Ishikawa (cell line): Measurements from ENCODE around the gene DENND1A.

ENCODE experiments used
- CEBPB ChIP-seq: IDR thresholded peaks from 2 replicates; pipeline ENCODE4 v1.6.1; 2012
- CREB1 ChIP-seq: IDR thresholded peaks from 2 replicates; pipeline ENCODE4 v1.6.1; 2012; ENCODE audit warnings: low read depth
- EGR1 ChIP-seq: IDR thresholded peaks from 2 replicates; pipeline ENCODE4 v1.6.1; 2012
- EP300 ChIP-seq: IDR thresholded peaks from 2 replicates; pipeline ENCODE4 v1.6.1; 2012; ENCODE audit warnings: borderline replicate concordance
- FOXM1 ChIP-seq: IDR thresholded peaks from 2 replicates; pipeline ENCODE4 v1.6.1; 2012; ENCODE audit warnings: low read depth, borderline replicate concordance
- NFIC ChIP-seq: IDR thresholded peaks from 2 replicates; pipeline ENCODE4 v1.6.1; 2012
- RAD21 ChIP-seq: IDR thresholded peaks from 2 replicates; pipeline ENCODE4 v1.6.1; 2012; ENCODE audit warnings: low read depth
- TAF1 ChIP-seq: IDR thresholded peaks from 2 replicates; pipeline ENCODE4 v1.6.1; 2012; ENCODE audit warnings: low read depth, mild to moderate bottlenecking
- TCF12 ChIP-seq: IDR thresholded peaks from 2 replicates; pipeline ENCODE4 v1.6.1; 2012; ENCODE audit warnings: low read depth
- TEAD4 ChIP-seq: IDR thresholded peaks from 2 replicates; pipeline ENCODE4 v1.6.1; 2012
- YY1 ChIP-seq: IDR thresholded peaks from 2 replicates; pipeline ENCODE4 v1.6.1; 2012; ENCODE audit warnings: low read depth
- ZBTB7A ChIP-seq: IDR thresholded peaks from 2 replicates; pipeline ENCODE4 v1.6.1; 2012; ENCODE audit warnings: low read depth
- TF ChIP-seq, protein P1 (sequence below): IDR thresholded peaks from 2 replicates; pipeline ENCODE4 v1.6.1; 2012; ENCODE audit warnings: low read depth, mild to moderate bottlenecking
- TF ChIP-seq, protein P2 (sequence below): IDR thresholded peaks from 2 replicates; pipeline ENCODE4 v1.6.1; 2012
- TF ChIP-seq, protein P3 (sequence below): IDR thresholded peaks from 2 replicates; pipeline ENCODE4 v1.6.1; 2012

Gene DENND1A

DNA sequence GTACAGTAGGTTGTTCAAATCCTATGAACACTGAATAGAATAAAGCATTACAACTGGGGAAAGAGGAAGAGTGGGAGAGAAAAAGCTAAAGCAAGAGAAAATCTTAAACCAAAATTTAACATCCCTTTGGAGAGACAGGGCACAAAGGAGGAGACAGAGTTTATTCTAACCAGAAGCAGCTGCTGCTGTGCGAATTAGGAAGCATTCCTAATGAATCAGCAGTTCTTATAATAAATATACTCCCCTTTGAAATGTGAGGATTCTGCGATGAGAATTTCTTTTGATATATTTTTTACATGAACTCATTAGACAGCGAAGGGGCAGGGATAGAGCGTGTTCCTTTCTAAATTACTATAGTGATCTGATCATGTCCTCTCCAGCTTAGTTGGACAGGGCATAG is 233.4 kb downstream of the DENND1A start:
- TF ChIP-seq TCF12 (no peak), EP300 (no peak), CEBPB (no peak), CREB1 (no peak), RAD21 (no peak), YY1 (no peak), TEAD4 (no peak), EGR1 (no peak), ZBTB7A (no peak)
- TF ChIP-seq, protein P1, sequence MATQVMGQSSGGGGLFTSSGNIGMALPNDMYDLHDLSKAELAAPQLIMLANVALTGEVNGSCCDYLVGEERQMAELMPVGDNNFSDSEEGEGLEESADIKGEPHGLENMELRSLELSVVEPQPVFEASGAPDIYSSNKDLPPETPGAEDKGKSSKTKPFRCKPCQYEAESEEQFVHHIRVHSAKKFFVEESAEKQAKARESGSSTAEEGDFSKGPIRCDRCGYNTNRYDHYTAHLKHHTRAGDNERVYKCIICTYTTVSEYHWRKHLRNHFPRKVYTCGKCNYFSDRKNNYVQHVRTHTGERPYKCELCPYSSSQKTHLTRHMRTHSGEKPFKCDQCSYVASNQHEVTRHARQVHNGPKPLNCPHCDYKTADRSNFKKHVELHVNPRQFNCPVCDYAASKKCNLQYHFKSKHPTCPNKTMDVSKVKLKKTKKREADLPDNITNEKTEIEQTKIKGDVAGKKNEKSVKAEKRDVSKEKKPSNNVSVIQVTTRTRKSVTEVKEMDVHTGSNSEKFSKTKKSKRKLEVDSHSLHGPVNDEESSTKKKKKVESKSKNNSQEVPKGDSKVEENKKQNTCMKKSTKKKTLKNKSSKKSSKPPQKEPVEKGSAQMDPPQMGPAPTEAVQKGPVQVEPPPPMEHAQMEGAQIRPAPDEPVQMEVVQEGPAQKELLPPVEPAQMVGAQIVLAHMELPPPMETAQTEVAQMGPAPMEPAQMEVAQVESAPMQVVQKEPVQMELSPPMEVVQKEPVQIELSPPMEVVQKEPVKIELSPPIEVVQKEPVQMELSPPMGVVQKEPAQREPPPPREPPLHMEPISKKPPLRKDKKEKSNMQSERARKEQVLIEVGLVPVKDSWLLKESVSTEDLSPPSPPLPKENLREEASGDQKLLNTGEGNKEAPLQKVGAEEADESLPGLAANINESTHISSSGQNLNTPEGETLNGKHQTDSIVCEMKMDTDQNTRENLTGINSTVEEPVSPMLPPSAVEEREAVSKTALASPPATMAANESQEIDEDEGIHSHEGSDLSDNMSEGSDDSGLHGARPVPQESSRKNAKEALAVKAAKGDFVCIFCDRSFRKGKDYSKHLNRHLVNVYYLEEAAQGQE = no peak
- TF ChIP-seq, protein P2, sequence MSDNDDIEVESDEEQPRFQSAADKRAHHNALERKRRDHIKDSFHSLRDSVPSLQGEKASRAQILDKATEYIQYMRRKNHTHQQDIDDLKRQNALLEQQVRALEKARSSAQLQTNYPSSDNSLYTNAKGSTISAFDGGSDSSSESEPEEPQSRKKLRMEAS = no peak
- TF ChIP-seq, protein P3, sequence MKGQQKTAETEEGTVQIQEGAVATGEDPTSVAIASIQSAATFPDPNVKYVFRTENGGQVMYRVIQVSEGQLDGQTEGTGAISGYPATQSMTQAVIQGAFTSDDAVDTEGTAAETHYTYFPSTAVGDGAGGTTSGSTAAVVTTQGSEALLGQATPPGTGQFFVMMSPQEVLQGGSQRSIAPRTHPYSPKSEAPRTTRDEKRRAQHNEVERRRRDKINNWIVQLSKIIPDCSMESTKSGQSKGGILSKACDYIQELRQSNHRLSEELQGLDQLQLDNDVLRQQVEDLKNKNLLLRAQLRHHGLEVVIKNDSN = no peak

DNA sequence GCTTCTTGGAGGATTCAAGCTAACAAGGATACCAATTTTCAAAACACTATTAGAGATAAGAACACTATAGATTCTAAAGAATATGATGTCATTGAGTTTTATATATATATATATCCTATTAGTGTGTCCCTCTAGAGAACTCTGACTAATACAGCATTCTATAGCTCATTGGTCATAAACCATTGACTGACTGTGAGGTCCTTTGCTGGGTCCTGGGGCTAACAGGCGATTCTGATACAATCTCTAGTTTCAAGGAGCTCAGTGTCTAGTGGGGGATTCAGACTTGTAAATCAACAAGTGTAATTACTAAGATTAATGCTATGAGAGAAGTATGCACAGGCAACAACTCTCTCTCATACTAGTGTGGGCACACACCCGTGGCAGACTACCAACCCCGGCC is 234.5 kb downstream of the DENND1A start:
- TF ChIP-seq NFIC (no peak), EGR1 (no peak), YY1 (no peak), TCF12 (no peak), FOXM1 (no peak), RAD21 (no peak), ZBTB7A (no peak), CEBPB (no peak), TAF1 (no peak), TEAD4 (no peak), CREB1 (no peak), EP300 (no peak)
- TF ChIP-seq, protein P3 = no peak
- TF ChIP-seq, protein P1 = no peak
- TF ChIP-seq, protein P2 = no peak

DNA sequence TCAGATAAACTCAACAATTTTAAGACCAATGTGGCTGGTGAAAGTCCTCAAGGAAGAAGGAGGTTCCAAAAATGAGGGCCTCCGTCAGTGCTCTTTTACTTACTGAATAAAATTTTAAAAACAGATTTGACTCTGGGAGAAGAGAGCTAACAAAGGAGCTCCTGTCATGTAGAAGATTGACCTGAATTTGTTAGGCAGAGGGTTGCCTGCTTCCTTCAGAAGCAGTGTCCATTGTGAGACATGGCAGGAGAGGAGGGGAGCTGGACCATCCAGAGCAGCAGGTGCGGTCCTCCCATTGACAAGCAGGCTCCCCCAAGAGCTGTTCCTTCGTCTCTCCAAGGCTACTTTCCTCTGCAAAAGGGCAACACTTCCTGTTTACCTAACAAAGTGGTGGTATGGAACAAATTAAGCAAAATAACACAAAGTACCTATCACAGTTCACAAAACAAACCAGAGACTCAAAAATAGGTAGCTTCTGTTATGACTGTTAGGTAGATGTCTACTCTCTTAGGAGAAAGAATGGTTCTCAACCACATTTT is 238.1 kb downstream of the DENND1A start:
- no peak for TF ChIP-seq TCF12
- TF ChIP-seq, protein P2 = no peak

DNA sequence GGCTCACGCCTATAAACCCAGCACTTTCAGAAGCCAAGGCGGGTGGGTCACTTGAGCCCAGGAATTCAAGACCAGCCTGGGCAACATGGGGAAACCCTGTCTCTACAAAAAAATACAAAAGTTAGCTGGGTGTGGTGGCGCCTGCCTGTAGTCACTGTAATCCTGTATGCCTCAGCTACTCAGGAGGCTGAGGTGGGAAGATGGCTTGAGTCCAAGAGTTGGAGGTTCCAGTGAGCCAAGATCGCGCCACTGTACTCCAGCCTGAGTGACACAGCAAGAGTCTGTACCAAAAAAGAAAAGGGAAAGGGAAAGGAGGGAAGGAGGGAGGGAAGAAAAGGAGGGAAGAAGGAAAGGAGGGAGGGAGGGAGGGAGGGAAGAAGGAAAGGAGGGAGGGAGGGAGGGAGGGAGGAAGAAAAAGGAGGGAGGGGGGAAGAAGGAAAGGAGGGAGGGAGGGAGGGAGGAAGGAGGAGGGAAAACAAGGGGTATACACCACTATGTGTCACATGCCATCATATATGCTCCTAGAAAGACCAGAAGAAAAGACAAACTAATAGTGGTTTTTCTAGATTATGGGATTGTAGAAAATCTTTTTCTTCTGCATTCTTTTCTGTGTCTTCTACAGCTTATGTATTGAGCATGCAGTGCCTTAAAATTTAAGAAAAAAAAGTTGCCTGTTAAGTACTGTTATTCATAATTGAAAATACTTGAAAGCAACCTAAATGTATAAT is 240.1 kb downstream of the DENND1A start:
- peak; percentile 53; the same call in 1 of the 2 replicates for TF ChIP-seq NFIC
- TF ChIP-seq TCF12 = no peak

DNA sequence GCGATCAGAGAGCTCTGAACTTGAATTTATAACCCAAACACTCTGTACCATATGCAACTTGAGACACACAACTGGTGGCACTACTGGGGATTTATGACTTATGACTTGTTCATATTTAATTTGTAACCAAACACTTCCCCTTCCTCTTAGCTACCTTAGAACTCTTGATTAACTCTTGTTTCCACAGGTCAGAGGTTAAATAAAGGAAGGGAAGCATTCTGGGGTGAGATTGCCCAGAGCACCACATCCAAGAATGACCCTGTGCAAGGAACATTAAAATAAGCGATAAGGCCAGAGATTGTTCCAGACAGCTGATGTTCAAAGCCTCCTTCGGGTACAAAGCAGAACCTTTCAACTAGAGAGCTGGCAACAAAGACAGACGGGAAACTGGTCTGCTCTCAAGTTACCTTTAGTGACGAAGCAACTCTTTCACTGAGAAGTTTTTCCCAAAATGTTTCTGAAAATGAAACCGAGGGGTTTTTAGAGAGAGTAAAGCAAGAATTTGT is 242.6 kb downstream of the DENND1A start:
- 0 out of 2 replicates have a peak, but pooled peaks have one; percentile 0 for TF ChIP-seq FOXM1
- TF ChIP-seq EP300 = peak; percentile 33; the same call in 1 of the 2 replicates
- TF ChIP-seq ZBTB7A = no peak
- no peak; the same call in 1 of the 2 replicates for TF ChIP-seq NFIC

DNA sequence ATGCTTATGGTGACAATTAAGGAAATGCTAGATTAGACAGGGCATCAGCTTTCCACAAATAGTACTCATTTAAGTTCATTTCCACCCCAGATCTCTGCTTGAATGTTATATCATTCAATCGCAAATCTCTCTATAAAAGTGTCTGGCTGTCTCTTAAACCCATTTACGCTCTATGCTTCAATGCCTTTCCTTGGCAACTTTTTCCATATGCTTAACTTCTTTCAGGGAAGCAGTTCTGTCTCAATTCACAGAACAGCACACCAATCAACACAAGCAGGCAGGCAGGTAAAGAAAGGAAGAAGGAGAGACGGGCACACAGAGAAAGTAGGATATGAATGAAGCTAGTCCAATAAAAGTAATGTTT is 243.1 kb downstream of the DENND1A start:
- TF ChIP-seq TCF12 = peak; percentile 46; the same call in 1 of the 2 replicates
- peak; percentile 45; the same call in 1 of the 2 replicates for TF ChIP-seq EP300
- TF ChIP-seq CREB1 = no peak
- TF ChIP-seq ZBTB7A = no peak
- peak; percentile 46 for TF ChIP-seq TEAD4
- TF ChIP-seq NFIC = peak; percentile 89
